Transverse colon (tissue), 3 donors: Measurements from ENCODE around the gene CYP8B1.

Experiments
- CTCF ChIP-seq, 5 experiments: fragments of 200-600 bp in 3 of 5; fragments of 450-650 bp in 2 of 5; sonication (generic) in 3 of 5; IDR thresholded peaks; 1 replicate in 2 of 5; 2 replicates in 3 of 5; pipeline ENCODE4 v1.5.1; 2016 to 2017; ENCODE audit warnings: antibody characterized with exemption in 5 of 5, inconsistent platforms in 3 of 5, mild to moderate bottlenecking in 2 of 5, moderate library complexity in 1 of 5
- POLR2A ChIP-seq: fragments of 450-650 bp; IDR thresholded peaks from one replicate; pipeline ENCODE4 v1.6.1; 2016; ENCODE audit warnings: antibody characterized with exemption, mild to moderate bottlenecking, moderate library complexity

GRCh38 chr3:42905740-42906069, 30.0 kb upstream of the CYP8B1 start:
- no peak for TF ChIP-seq CTCF (IDR thresholded peaks at IDR 0.05)
- no peak for TF ChIP-seq POLR2A
